Fibroblast of lung (primary cell): ENCODE measurements around the gene UNC45A.

Experiments used
- EZH2 ChIP-seq: IDR thresholded peaks from 2 replicates; pipeline ENCODE4 v1.5.1; 2012; ENCODE audit warnings: low read length, control low read depth, mild to moderate bottlenecking; ENCODE audit errors: missing control alignments
- TF ChIP-seq, protein P1 (sequence below), 2 donors: IDR thresholded peaks in 1 of 2; conservative IDR thresholded peaks in 1 of 2; 1 replicate in 1 of 2; 2 replicates in 1 of 2; pipeline ENCODE4 v1.5.1; 2011 to 2012; ENCODE audit warnings: low read length in 2 of 2, control low read depth in 1 of 2, inconsistent platforms in 1 of 2, low read depth in 1 of 2, mild to moderate bottlenecking in 1 of 2

DNA sequence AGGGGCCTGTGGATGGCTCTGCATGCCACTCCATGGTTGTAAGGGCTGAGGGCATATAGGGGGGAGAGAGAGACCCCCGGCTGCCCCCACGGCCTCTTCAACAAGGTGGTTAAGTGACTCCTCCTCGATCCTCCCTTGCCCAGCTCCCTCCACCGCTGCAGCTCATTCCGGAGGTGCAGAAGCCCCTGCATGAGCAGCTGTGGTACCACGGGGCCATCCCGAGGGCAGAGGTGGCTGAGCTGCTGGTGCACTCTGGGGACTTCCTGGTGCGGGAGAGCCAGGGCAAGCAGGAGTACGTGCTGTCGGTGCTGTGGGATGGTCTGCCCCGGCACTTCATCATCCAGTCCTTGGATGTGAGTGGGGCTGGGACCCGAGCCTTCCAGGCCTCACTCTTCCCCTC is 44.2 kb upstream of the UNC45A start:
- TF ChIP-seq, protein P1, sequence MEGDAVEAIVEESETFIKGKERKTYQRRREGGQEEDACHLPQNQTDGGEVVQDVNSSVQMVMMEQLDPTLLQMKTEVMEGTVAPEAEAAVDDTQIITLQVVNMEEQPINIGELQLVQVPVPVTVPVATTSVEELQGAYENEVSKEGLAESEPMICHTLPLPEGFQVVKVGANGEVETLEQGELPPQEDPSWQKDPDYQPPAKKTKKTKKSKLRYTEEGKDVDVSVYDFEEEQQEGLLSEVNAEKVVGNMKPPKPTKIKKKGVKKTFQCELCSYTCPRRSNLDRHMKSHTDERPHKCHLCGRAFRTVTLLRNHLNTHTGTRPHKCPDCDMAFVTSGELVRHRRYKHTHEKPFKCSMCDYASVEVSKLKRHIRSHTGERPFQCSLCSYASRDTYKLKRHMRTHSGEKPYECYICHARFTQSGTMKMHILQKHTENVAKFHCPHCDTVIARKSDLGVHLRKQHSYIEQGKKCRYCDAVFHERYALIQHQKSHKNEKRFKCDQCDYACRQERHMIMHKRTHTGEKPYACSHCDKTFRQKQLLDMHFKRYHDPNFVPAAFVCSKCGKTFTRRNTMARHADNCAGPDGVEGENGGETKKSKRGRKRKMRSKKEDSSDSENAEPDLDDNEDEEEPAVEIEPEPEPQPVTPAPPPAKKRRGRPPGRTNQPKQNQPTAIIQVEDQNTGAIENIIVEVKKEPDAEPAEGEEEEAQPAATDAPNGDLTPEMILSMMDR (conservative IDR thresholded peaks at IDR 0.05 in 1 of 2, IDR thresholded peaks at IDR 0.05 in 1 of 2; ENCODE audit: low read depth in 1 of 2, low read length in 2 of 2), result no peak
- TF ChIP-seq EZH2, result no peak
